Breast epithelium (tissue), 3 donors: ENCODE results near the gene MAML3.

ENCODE experiments used
- CTCF ChIP-seq, 3 donors: fragments of 450-650 bp; IDR thresholded peaks; one replicate each; pipeline ENCODE4 v1.5.1; 2016 to 2017; ENCODE audit warnings: antibody characterized with exemption in 3 of 3, mild to moderate bottlenecking in 3 of 3, moderate library complexity in 3 of 3
- POLR2A ChIP-seq: fragments of 450-650 bp; IDR thresholded peaks from one replicate; pipeline ENCODE4 v1.6.1; 2016; ENCODE audit warnings: antibody characterized with exemption, mild to moderate bottlenecking, moderate library complexity

- no peak for TF ChIP-seq CTCF (IDR thresholded peaks at IDR 0.05)
- no peak for TF ChIP-seq POLR2A
These were observed 27.7 kb downstream of the MAML3 start for GRCh38 chr4:140126261-140126660.
